ENCODE data around the gene ATG9B. TPM values are rescaled to one million over a fixed set of nuclear protein-coding genes. Genes with fewer than 3 reads are reported as not detected.
"Not testable (repeated sequence)": the region's sequence is repeated elsewhere in the genome, so short reads cannot be mapped to it uniquely, and the experiment has no call there.

ATG9B gene
- total and polyA plus RNA-seq, 4 donors = 2.3 to 21.3 (median 12.1) TPM

GRCh38 chr7:151012911-151013347, 11.4 kb downstream of the ATG9B start:
- peaks cover 11% of the 10 kb centered on the region for H3K27me3 ChIP-seq (ENCODE audit: control insufficient read depth, insufficient read depth, low read length)
- H3K4me1 ChIP-seq (ENCODE audit: control insufficient read depth, insufficient read depth, low read length) = peaks cover 57% of the 10 kb centered on the region
- 10% methylated on average over 22 of the region's 23 CpGs for WGBS (ENCODE audit: insufficient coverage)
- H3K4me3 ChIP-seq (ENCODE audit: low read depth, low read length) = peak overlapping the region; percentile 40
- H3K36me3 ChIP-seq (ENCODE audit: control insufficient read depth, insufficient read depth, low read length) = peaks cover 9% of the 10 kb centered on the region
- peak overlapping the region; percentile 47 for H3K27ac ChIP-seq (ENCODE audit: low read depth, low read length)
- DNase-seq (ENCODE audit: low read depth in 4 of 6, low spot score in 6 of 6) = peak in 2 of 6 donors; percentile 69 to 87
- H3K9me3 ChIP-seq (ENCODE audit: control insufficient read depth, insufficient read depth, low read length) = no peaks in the 10 kb centered on the region

GRCh38 chr7:151012031-151012692, 12.1 kb downstream of the ATG9B start:
- Histone ChIP-seq H3K4me3 (ENCODE audit: low read depth, low read length) (no peak overlapping the region), H3K4me1 (ENCODE audit: control insufficient read depth, insufficient read depth, low read length) (peaks cover 56% of the 10 kb centered on the region), H3K36me3 (ENCODE audit: control insufficient read depth, insufficient read depth, low read length) (peaks cover 12% of the 10 kb centered on the region), H3K27me3 (ENCODE audit: control insufficient read depth, insufficient read depth, low read length) (peaks cover 10% of the 10 kb centered on the region), H3K9me3 (ENCODE audit: control insufficient read depth, insufficient read depth, low read length) (no peaks in the 10 kb centered on the region), H3K27ac (ENCODE audit: low read depth, low read length) (no peak overlapping the region)
- WGBS (ENCODE audit: insufficient coverage) = 93% methylated on average over 6 of the region's 6 CpGs
- DNase-seq (ENCODE audit: low read depth in 4 of 6, low spot score in 6 of 6) = no peak

GRCh38 chr7:151011616-151012015, 12.7 kb downstream of the ATG9B start:
- not testable (repeated sequence) for H3K27ac ChIP-seq (ENCODE audit: low read depth, low read length); H3K9me3 ChIP-seq (ENCODE audit: control insufficient read depth, insufficient read depth, low read length); H3K4me3 ChIP-seq (ENCODE audit: low read depth, low read length); DNase-seq (ENCODE audit: low read depth in 4 of 6, low spot score in 6 of 6)
- WGBS (ENCODE audit: insufficient coverage) = 90% methylated on average over 7 of the region's 12 CpGs
- Histone ChIP-seq H3K4me1 (ENCODE audit: control insufficient read depth, insufficient read depth, low read length) (peaks cover 56% of the 10 kb centered on the region), H3K27me3 (ENCODE audit: control insufficient read depth, insufficient read depth, low read length) (peaks cover 10% of the 10 kb centered on the region), H3K36me3 (ENCODE audit: control insufficient read depth, insufficient read depth, low read length) (peaks cover 16% of the 10 kb centered on the region)

- DNase-seq (ENCODE audit: low read depth in 4 of 6, low spot score in 6 of 6) = no peak
- peaks cover 56% of the 10 kb centered on the region for H3K4me1 ChIP-seq (ENCODE audit: control insufficient read depth, insufficient read depth, low read length)
- H3K36me3 ChIP-seq (ENCODE audit: control insufficient read depth, insufficient read depth, low read length) = peaks cover 13% of the 10 kb centered on the region
- no CpG with 5 or more reads among the region's 1 CpG for WGBS (ENCODE audit: insufficient coverage)
- no peak overlapping the region for H3K27ac ChIP-seq (ENCODE audit: low read depth, low read length)
- peaks cover 10% of the 10 kb centered on the region for H3K27me3 ChIP-seq (ENCODE audit: control insufficient read depth, insufficient read depth, low read length)
- no peak overlapping the region for H3K4me3 ChIP-seq (ENCODE audit: low read depth, low read length)
- H3K9me3 ChIP-seq (ENCODE audit: control insufficient read depth, insufficient read depth, low read length) = no peaks in the 10 kb centered on the region
Observed at GRCh38 chr7:151011097-151011409, 13.2 kb downstream of the ATG9B start.

GRCh38 chr7:151010307-151011096, 13.8 kb downstream of the ATG9B start:
- Histone ChIP-seq H3K4me3 (ENCODE audit: low read depth, low read length) (no peak overlapping the region), H3K27ac (ENCODE audit: low read depth, low read length) (no peak overlapping the region), H3K9me3 (ENCODE audit: control insufficient read depth, insufficient read depth, low read length) (no peaks in the 10 kb centered on the region), H3K27me3 (ENCODE audit: control insufficient read depth, insufficient read depth, low read length) (peaks cover 10% of the 10 kb centered on the region), H3K36me3 (ENCODE audit: control insufficient read depth, insufficient read depth, low read length) (peaks cover 13% of the 10 kb centered on the region), H3K4me1 (ENCODE audit: control insufficient read depth, insufficient read depth, low read length) (peaks cover 56% of the 10 kb centered on the region)
- peak in 1 of 6 donors; percentile 38 for DNase-seq (ENCODE audit: low read depth in 4 of 6, low spot score in 6 of 6)
- WGBS (ENCODE audit: insufficient coverage) = 33% methylated on average over 17 of the region's 18 CpGs

- H3K36me3 ChIP-seq (ENCODE audit: control insufficient read depth, insufficient read depth, low read length) = peaks cover 13% of the 10 kb centered on the region
- no peak overlapping the region for H3K27ac ChIP-seq (ENCODE audit: low read depth, low read length)
- H3K27me3 ChIP-seq (ENCODE audit: control insufficient read depth, insufficient read depth, low read length) = peaks cover 10% of the 10 kb centered on the region
- WGBS (ENCODE audit: insufficient coverage) = 21% methylated on average over 7 of the region's 7 CpGs
- no peak for DNase-seq (ENCODE audit: low read depth in 4 of 6, low spot score in 6 of 6)
- no peak overlapping the region for H3K4me3 ChIP-seq (ENCODE audit: low read depth, low read length)
- no peaks in the 10 kb centered on the region for H3K9me3 ChIP-seq (ENCODE audit: control insufficient read depth, insufficient read depth, low read length)
- H3K4me1 ChIP-seq (ENCODE audit: control insufficient read depth, insufficient read depth, low read length) = peaks cover 56% of the 10 kb centered on the region
Observed at GRCh38 chr7:151010037-151010306, 14.3 kb downstream of the ATG9B start.

GRCh38 chr7:151009327-151010036, 14.8 kb downstream of the ATG9B start:
- Histone ChIP-seq H3K27me3 (ENCODE audit: control insufficient read depth, insufficient read depth, low read length) (peaks cover 10% of the 10 kb centered on the region), H3K27ac (ENCODE audit: low read depth, low read length) (no peak overlapping the region)

GRCh38 chr7:151008511-151009323, 15.6 kb downstream of the ATG9B start:
- H3K9me3 ChIP-seq (ENCODE audit: control insufficient read depth, insufficient read depth, low read length) = no peaks in the 10 kb centered on the region
- 36% methylated on average over 39 of the region's 40 CpGs for WGBS (ENCODE audit: insufficient coverage)
- H3K4me1 ChIP-seq (ENCODE audit: control insufficient read depth, insufficient read depth, low read length) = peaks cover 49% of the 10 kb centered on the region
- peak overlapping the region; percentile 21 for H3K4me3 ChIP-seq (ENCODE audit: low read depth, low read length)
- H3K27me3 ChIP-seq (ENCODE audit: control insufficient read depth, insufficient read depth, low read length) = peaks cover 8% of the 10 kb centered on the region
- peaks cover 13% of the 10 kb centered on the region for H3K36me3 ChIP-seq (ENCODE audit: control insufficient read depth, insufficient read depth, low read length)
- no peak overlapping the region for H3K27ac ChIP-seq (ENCODE audit: low read depth, low read length)
- DNase-seq (ENCODE audit: low read depth in 4 of 6, low spot score in 6 of 6) = peak in 2 of 6 donors; percentile 47 to 49

More at GRCh38 chr7:151009327-151010036, 14.8 kb downstream of the ATG9B start:
- Histone ChIP-seq H3K36me3 (ENCODE audit: control insufficient read depth, insufficient read depth, low read length) (peaks cover 13% of the 10 kb centered on the region), H3K4me3 (ENCODE audit: low read depth, low read length) (no peak overlapping the region), H3K9me3 (ENCODE audit: control insufficient read depth, insufficient read depth, low read length) (no peaks in the 10 kb centered on the region), H3K4me1 (ENCODE audit: control insufficient read depth, insufficient read depth, low read length) (peaks cover 56% of the 10 kb centered on the region)
- whole genome bisulfite sequencing (ENCODE audit: insufficient coverage) = 61% methylated on average over 20 of the region's 22 CpGs
- no peak for DNase-seq (ENCODE audit: low read depth in 4 of 6, low spot score in 6 of 6)

GRCh38 chr7:151008143-151008510, 16.2 kb downstream of the ATG9B start:
- Histone ChIP-seq H3K9me3 (ENCODE audit: control insufficient read depth, insufficient read depth, low read length) (no peaks in the 10 kb centered on the region), H3K4me3 (ENCODE audit: low read depth, low read length) (no peak overlapping the region)
- 53% methylated on average over 7 of the region's 11 CpGs for WGBS (ENCODE audit: insufficient coverage)

More at GRCh38 chr7:151008143-151008510, 16.2 kb downstream of the ATG9B start:
- Histone ChIP-seq H3K36me3 (ENCODE audit: control insufficient read depth, insufficient read depth, low read length) (peaks cover 13% of the 10 kb centered on the region), H3K27me3 (ENCODE audit: control insufficient read depth, insufficient read depth, low read length) (peaks cover 7% of the 10 kb centered on the region), H3K4me1 (ENCODE audit: control insufficient read depth, insufficient read depth, low read length) (peaks cover 44% of the 10 kb centered on the region), H3K27ac (ENCODE audit: low read depth, low read length) (no peak overlapping the region)
- DNase-seq (ENCODE audit: low read depth in 4 of 6, low spot score in 6 of 6) = peak in 1 of 6 donors; percentile 34
